GM13977 (cell line): Measurements from ENCODE around the gene DCLK1.

Experiments used
- DNase-seq: peaks from one replicate; pipeline ENCODE4 v3.0.0; 2012; ENCODE audit warnings: low spot score
- in situ Hi-C: fragments of 300-500 bp; cut with MboI; formaldehyde crosslinking; loops from one replicate; pipeline ENCODE4 v1.12.0; 2022; ENCODE audit warnings: low sequenced_read_pairs, low pct_unique_long_range_greater_than_20kb, mixed read lengths, inconsistent platforms; ENCODE audit not compliant: unreplicated experiment
- TF ChIP-seq, protein P1 (sequence below): IDR thresholded peaks from 2 replicates; pipeline ENCODE4 v1.5.1; 2012; ENCODE audit warnings: mild to moderate bottlenecking, control low read depth; ENCODE audit not compliant: insufficient read depth; ENCODE audit errors: extremely low read depth, missing control alignments

The DCLK1 gene

DNA sequence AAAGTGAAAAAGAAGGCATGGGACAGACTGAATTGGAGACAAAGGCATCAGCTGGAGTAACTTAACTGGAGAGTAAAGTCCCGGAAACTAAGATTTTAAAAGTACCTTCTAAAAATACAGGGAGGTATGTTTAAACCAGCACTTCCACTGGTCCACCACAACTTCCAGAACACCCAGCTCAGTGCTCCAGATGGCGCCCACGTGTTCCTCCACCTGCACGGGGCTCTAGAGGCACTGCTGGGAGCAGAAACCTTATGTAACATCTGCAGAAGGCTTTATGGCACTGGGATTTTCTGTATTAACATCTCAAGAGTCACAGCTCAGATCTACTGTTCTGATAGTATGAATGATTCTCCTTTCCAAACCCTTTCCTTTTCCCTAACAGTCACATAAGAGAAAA is 252.1 kb downstream of the DCLK1 start:
- TF ChIP-seq, protein P1, sequence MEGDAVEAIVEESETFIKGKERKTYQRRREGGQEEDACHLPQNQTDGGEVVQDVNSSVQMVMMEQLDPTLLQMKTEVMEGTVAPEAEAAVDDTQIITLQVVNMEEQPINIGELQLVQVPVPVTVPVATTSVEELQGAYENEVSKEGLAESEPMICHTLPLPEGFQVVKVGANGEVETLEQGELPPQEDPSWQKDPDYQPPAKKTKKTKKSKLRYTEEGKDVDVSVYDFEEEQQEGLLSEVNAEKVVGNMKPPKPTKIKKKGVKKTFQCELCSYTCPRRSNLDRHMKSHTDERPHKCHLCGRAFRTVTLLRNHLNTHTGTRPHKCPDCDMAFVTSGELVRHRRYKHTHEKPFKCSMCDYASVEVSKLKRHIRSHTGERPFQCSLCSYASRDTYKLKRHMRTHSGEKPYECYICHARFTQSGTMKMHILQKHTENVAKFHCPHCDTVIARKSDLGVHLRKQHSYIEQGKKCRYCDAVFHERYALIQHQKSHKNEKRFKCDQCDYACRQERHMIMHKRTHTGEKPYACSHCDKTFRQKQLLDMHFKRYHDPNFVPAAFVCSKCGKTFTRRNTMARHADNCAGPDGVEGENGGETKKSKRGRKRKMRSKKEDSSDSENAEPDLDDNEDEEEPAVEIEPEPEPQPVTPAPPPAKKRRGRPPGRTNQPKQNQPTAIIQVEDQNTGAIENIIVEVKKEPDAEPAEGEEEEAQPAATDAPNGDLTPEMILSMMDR = no peak
- in situ Hi-C loops = no loop called here
- DNase-seq = no peak

DNA sequence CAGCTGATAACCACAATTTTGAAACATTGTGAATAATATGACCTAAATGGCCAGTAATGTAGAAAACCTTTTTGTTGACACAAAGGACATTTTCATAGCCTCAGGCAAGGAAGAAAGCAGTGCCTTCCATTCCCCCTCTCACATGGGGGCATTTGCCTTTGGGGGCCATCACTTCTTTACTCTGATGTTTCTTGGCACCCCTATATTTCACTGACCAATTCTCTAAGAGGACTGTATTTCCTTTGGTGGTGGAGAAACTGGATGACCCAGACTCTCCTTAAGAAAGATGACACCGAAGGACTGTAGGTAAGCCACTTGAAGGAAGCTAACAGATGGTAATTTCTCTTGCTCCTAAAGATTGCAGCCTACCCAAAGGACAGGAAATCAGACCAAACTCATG is 254.6 kb downstream of the DCLK1 start:
- TF ChIP-seq, protein P1 = no peak
- no peak for DNase-seq
- in situ Hi-C loops = no loop called here

DNA sequence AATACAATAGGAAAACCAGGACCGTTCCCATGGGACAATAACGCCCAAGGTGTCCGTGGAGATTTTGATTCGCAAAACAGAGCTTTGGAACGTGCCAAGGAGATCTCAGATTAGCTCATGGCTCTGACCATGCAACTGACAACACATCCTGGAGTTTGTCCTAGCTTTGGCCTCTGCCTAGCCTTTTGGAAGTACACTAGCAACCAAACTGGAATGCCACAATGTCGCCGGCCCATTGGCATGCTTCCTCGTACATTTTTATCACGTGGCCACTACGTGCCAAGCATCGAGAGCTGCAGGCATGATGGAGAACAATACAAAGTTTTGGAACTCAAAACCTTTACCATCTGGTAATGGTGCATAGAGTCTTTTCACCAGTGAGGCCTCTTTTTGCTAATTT is 256.5 kb downstream of the DCLK1 start:
- TF ChIP-seq, protein P1 = no peak
- in situ Hi-C loops = no loop called here
- DNase-seq = no peak

DNA sequence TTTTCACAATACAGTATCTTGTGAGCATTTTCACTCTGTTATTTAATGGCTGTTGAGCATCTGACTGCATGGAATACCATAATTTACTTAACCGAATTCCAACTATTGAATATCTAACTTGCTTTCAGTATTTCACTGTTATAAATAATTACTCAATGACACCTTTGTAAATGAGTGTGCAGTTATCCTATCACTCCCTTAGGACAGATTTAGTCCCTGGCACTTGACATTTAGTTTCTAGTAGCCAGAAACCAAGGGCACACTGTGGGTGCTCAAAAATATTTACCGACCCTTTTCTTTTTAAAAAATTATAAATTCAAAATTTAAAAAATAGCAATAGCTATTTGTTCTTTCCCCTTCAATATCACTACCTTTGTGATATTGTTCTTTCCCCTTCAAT is 258.8 kb downstream of the DCLK1 start:
- in situ Hi-C loops = no loop called here
- TF ChIP-seq, protein P1 = no peak
- DNase-seq = no peak

DNA sequence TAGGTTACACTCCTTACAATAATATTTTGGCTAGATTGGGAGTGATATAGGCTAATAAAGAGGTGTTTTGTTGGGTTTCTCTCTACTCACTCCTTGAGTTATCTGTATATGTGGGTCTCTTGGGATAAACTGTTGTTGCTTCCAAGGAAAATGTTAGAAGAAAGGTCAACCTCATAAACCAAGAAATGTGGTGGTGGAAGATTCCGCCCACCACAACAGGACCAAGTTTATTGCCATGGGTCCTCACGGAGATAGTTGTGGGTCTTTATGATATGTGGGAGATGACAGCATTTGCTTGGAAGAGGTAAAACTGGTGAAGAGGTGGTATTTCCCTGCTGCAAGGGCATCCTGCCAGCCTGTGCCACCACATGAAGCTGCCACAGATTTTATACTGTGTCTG is 259.6 kb downstream of the DCLK1 start:
- in situ Hi-C loops = no loop called here
- no peak for DNase-seq
- TF ChIP-seq, protein P1 = no peak

DNA sequence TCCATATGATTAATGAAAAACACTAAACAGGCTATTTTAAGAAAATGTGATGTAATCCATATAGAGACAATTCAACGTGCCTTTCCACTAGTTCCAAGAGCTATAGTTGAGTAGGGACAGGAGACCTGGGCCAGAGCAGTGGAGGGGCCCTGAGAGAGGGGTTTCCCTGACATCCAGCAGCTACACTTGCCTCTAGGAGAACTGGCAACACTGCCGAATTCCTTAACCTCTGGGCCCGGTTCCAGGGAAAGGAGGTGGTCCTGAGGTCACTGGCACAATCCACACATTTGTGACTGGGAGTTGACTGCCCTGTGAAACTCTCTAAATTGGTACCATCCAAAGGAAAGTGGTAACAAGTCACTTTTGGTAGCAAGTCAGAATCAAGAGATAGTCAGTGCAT is 264.4 kb downstream of the DCLK1 start:
- TF ChIP-seq, protein P1 = no peak
- no peak for DNase-seq
- in situ Hi-C loops = no loop called here

DNA sequence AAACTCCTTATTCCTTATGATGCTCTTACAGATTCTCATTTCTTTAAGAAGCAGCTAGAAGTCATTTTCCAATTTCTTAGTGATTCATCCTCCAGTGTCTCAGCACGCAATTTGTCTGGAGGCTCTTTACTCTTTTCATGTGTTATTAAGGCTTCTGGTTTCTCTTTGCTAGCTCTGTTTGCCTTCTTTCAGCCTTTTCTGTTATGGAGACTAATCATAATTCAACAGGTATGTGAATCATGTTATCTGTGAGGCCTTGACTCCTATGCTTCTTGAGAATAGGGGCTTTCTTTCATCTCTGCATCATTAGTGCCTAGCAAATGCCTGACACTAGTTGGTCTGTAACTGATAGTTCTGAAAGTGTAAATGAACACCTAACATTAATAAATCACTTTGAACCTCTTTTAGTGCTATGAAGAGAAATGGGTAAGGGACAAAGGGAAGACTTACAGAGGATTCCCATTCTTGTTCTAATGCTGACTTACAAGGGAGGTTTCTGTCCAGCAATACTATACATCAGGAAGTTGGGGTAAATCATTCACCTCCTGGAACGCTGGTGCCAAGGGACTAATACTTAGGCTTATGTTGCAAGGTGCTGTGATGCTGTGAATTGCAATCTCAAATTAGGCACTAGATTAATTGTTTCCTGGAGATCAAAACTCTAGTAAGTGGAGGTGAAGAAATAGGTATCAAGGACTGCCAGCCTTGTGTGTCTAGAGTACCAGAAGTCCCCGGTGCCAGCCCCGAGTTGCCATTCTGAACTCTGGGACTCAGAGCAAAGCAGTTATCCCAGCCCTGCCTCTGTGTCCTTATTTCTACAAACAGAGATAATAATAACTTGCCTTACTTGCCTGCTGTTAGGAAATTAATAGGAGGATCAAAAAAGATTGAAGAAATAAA is 265.6 kb downstream of the DCLK1 start:
- no peak for DNase-seq
- in situ Hi-C loops = no loop called here
- TF ChIP-seq, protein P1 = no peak
